Endothelial cell of umbilical vein (primary cell): ENCODE results near the gene CA5A. TPM values are rescaled to one million over a fixed set of nuclear protein-coding genes. Genes with fewer than 3 reads are reported as not detected.

Experiments
- BruUV-seq: library from RNA; stranded (reverse); fragments of 400-500 nt; replicated peaks from 2 replicates; lab custom pipeline; 2021; lab: Mats Ljungman, UMichigan
- CTCF ChIA-PET: fragments of 300-600, 350-600 bp; sonication (Branson Sonifier 250); formaldehyde crosslinking; loops from one replicate; lab custom pipeline; 2021; ENCODE audit warnings: antibody characterized with exemption, inconsistent platforms; lab: Charles Lee
- POLR2A ChIA-PET: fragments of 300-600, 350-600 bp; sonication (Branson Sonifier 250); formaldehyde crosslinking; loops from one replicate; lab custom pipeline; 2021; ENCODE audit warnings: antibody characterized with exemption, inconsistent platforms; lab: Charles Lee
- DNase-seq: peaks from one replicate; pipeline ENCODE4 v3.0.0-alpha.2; 2011; ENCODE audit warnings: low read depth, low spot score
- FAIRE-seq: peaks from 2 replicates; lab custom pipeline; 2011; peaks lifted over from hg19 to GRCh38; lab: Jason Lieb, UNC
- H2AFZ ChIP-seq: 2 replicates; pipeline ENCODE4 v1.6.0; 2012; ENCODE audit warnings: low read depth, low read length, control low read depth, inconsistent platforms
- H3K27ac ChIP-seq: 2 replicates; pipeline ENCODE4 v1.5.1; 2011; ENCODE audit warnings: low read depth, mild to moderate bottlenecking, control low read depth, low read length, moderate library complexity; ENCODE audit not compliant: insufficient read depth
- H3K27me3 ChIP-seq, 2 experiments: 2 replicates each; pipeline versions ENCODE4 v1.6.0 to v1.6.1; 2011; ENCODE audit warnings: low read length in 2 of 2, mixed read lengths in 1 of 2; ENCODE audit not compliant: control insufficient read depth in 2 of 2, insufficient read depth in 2 of 2
- H3K36me3 ChIP-seq, 2 experiments: 2 replicates in 1 of 2; 3 replicates in 1 of 2; pipeline ENCODE4 v1.5.1; 2011; ENCODE audit warnings: low read length in 2 of 2, mild to moderate bottlenecking in 1 of 2, moderate library complexity in 1 of 2; ENCODE audit not compliant: control insufficient read depth in 2 of 2, insufficient read depth in 2 of 2; ENCODE audit errors: extremely low read depth in 1 of 2
- H3K4me1 ChIP-seq: 3 replicates; pipeline ENCODE4 v1.5.1; 2011; ENCODE audit warnings: mild to moderate bottlenecking, low read length; ENCODE audit not compliant: control insufficient read depth, insufficient read depth; ENCODE audit errors: extremely low read depth
- H3K4me2 ChIP-seq: 2 replicates; pipeline ENCODE4 v1.6.1; 2011; ENCODE audit warnings: low read length, control low read depth, mixed read lengths; ENCODE audit not compliant: insufficient read depth
- H3K4me3 ChIP-seq, 3 experiments: fragments of 200-600 bp in 1 of 3; sonication (generic), shearing (Covaris generic) in 1 of 3; replicated peaks in 1 of 3; 2 replicates each; pipeline ENCODE4 v1.5.1; 2011 to 2016; ENCODE audit warnings: control low read depth in 3 of 3, low read length in 3 of 3, mild to moderate bottlenecking in 2 of 3, inconsistent platforms in 1 of 3, low read depth in 1 of 3, moderate library complexity in 1 of 3; ENCODE audit not compliant: insufficient read depth in 1 of 3
- H3K79me2 ChIP-seq: 2 replicates; pipeline ENCODE4 v1.6.0; 2012; ENCODE audit warnings: low read length, inconsistent platforms; ENCODE audit not compliant: control insufficient read depth, insufficient read depth
- H3K9ac ChIP-seq: replicated peaks from 2 replicates; pipeline ENCODE3; 2011; ENCODE audit warnings: low read length, control low read depth; ENCODE audit not compliant: insufficient read depth; ENCODE audit errors: extremely low read depth
- H3K9me1 ChIP-seq: replicated peaks from 3 replicates; pipeline ENCODE4 v1.6.0; 2011; ENCODE audit warnings: mild to moderate bottlenecking, low read length; ENCODE audit not compliant: control insufficient read depth, insufficient read depth; ENCODE audit errors: extremely low read depth
- H3K9me3 ChIP-seq: replicated peaks from 2 replicates; pipeline ENCODE4 v1.5.1; 2012; ENCODE audit warnings: low read length, inconsistent platforms; ENCODE audit not compliant: control insufficient read depth, insufficient read depth
- H4K20me1 ChIP-seq: replicated peaks from 2 replicates; pipeline ENCODE3; 2011; ENCODE audit warnings: mild to moderate bottlenecking, low read length; ENCODE audit not compliant: control insufficient read depth, insufficient read depth; ENCODE audit errors: extremely low read depth
- EZH2 ChIP-seq: IDR thresholded peaks from 2 replicates; pipeline ENCODE4 v1.6.1; 2012; ENCODE audit warnings: borderline replicate concordance, low read depth, mild to moderate bottlenecking, moderate library complexity, low read length, inconsistent platforms; ENCODE audit not compliant: severe bottlenecking
- FOS ChIP-seq: IDR thresholded peaks from 2 replicates; pipeline ENCODE4 v1.6.1; 2011; ENCODE audit warnings: mild to moderate bottlenecking, low read length, moderate library complexity, borderline replicate concordance; ENCODE audit not compliant: insufficient read depth
- GATA2 ChIP-seq: IDR thresholded peaks from 2 replicates; pipeline ENCODE4 v1.7.0; 2011; ENCODE audit warnings: low read depth, mild to moderate bottlenecking, moderate library complexity, mixed read lengths, low read length; ENCODE audit not compliant: insufficient read length, insufficient read depth
- JUN ChIP-seq: IDR thresholded peaks from 2 replicates; pipeline ENCODE4 v1.6.1; 2011; ENCODE audit warnings: borderline replicate concordance, low read depth; ENCODE audit not compliant: insufficient read length, insufficient read depth
- MYC ChIP-seq: IDR thresholded peaks from one replicate; pipeline ENCODE4 v1.6.1; 2011; ENCODE audit warnings: mild to moderate bottlenecking, low read depth, low read length
- POLR2A ChIP-seq: IDR thresholded peaks from 2 replicates; pipeline ENCODE4 v1.6.1; 2012; ENCODE audit warnings: low read depth, mild to moderate bottlenecking, control low read depth, low read length
- POLR2AphosphoS5 ChIP-seq: IDR thresholded peaks from 2 replicates; pipeline ENCODE4 v1.6.1; 2012; ENCODE audit warnings: low read depth, mild to moderate bottlenecking, control low read depth, low read length, moderate library complexity; ENCODE audit not compliant: insufficient read depth
- dilution Hi-C: fragments of 300-500 bp; cut with MboI; formaldehyde crosslinking; loops from one replicate; pipeline ENCODE4 v1.15.0; 2019; ENCODE audit warnings: low sequenced_read_pairs; ENCODE audit not compliant: extremely low pct_ligation_motif_present
- intact Hi-C: fragments of 100-400 bp; cut with micrococcal nuclease; formaldehyde crosslinking; loops from one replicate; pipeline ENCODE4 v1.10.0; 2022
- polyA plus RNA-seq, 4 experiments: library from polyadenylated mRNA; depleted of rRNA in 3 of 4; stranded (reverse) in 3 of 4; unstranded in 1 of 4; fragments of >200 nt; gene quantifications; 2 replicates each; pipeline versions ENCODE4 v1.2.1 to v1.2.3, GENCODE V29; 2011 to 2012; ENCODE audit warnings: missing spikeins in 1 of 4
- total RNA-seq: library from RNA; stranded (reverse); gene quantifications from 2 replicates; pipeline ENCODE4 v1.2.3, GENCODE V29; 2021
- TF ChIP-seq, protein P1 (sequence below), 2 donors: IDR thresholded peaks; 1 replicate in 1 of 2; 2 replicates in 1 of 2; pipeline ENCODE4 v1.5.1; 2011; ENCODE audit warnings: low read length in 2 of 2, mild to moderate bottlenecking in 2 of 2, moderate library complexity in 2 of 2, control low read depth in 1 of 2, inconsistent platforms in 1 of 2, low read depth in 1 of 2; ENCODE audit not compliant: insufficient read depth in 1 of 2; ENCODE audit errors: extremely low read depth in 1 of 2
- TF ChIP-seq, protein P2 (sequence below): IDR thresholded peaks from 2 replicates; pipeline ENCODE4 v1.6.1; 2011; ENCODE audit not compliant: insufficient read depth, insufficient read length

Gene CA5A
- total and polyA plus RNA-seq, 2 donors (not counting 3 experiments of a cell fraction or from before 2014, with no cell fraction given) = not detected

DNA sequence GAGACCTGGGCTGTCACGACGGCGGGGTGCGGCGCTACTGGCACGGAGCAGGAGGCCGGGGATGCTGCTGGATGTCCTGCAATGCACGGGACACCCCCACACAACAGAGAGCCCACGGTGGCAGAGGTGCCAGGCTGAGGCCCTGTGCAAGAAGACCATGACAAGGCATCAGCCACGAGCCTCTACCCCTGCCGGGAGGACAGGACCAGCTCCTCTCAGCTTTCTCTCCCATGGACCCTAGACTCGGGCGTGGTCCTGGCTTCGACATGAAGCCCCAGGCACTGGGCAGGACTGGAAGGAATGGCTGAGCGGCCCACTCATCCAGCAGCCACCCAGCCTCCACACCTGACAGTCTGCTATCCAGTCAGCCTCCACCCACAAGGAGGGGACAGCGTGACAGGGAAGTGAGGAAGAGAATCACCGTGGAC lies 92.6 kb downstream of the CA5A start:
- DNase-seq (no peak), FAIRE-seq (no peak)
- Histone ChIP-seq H3K4me1 (peaks cover 9% of the 10 kb centered on the region), H3K9ac (no peak overlapping the region), H3K4me2 (no peak overlapping the region), H4K20me1 (no peaks in the 10 kb centered on the region), H3K79me2 (peaks cover 59% of the 10 kb centered on the region), H3K27me3 (no peaks in the 10 kb centered on the region), H3K9me3 (no peaks in the 10 kb centered on the region), H3K36me3 (peaks cover 0 to 2% of the 10 kb centered on the region in 2 experiments), H2AFZ (no peak overlapping the region), H3K27ac (no peak overlapping the region), H3K4me3 (no peak overlapping the region), H3K9me1 (no peaks in the 10 kb centered on the region)
- dilution Hi-C loops (no loop called here), intact Hi-C loops (no loop called here)
- ChIA-PET CTCF (interaction anchor here (0.7 to 10.5 kb wide), 2 partner anchors 64 to 71 kb away, joined by 4 to 177 read pairs; no protein-coding TSS in a partner anchor), POLR2A (no interaction called here)
- no TSS peak for BruUV-seq
- no peak for TF ChIP-seq MYC
- TF ChIP-seq, protein P1, sequence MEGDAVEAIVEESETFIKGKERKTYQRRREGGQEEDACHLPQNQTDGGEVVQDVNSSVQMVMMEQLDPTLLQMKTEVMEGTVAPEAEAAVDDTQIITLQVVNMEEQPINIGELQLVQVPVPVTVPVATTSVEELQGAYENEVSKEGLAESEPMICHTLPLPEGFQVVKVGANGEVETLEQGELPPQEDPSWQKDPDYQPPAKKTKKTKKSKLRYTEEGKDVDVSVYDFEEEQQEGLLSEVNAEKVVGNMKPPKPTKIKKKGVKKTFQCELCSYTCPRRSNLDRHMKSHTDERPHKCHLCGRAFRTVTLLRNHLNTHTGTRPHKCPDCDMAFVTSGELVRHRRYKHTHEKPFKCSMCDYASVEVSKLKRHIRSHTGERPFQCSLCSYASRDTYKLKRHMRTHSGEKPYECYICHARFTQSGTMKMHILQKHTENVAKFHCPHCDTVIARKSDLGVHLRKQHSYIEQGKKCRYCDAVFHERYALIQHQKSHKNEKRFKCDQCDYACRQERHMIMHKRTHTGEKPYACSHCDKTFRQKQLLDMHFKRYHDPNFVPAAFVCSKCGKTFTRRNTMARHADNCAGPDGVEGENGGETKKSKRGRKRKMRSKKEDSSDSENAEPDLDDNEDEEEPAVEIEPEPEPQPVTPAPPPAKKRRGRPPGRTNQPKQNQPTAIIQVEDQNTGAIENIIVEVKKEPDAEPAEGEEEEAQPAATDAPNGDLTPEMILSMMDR (IDR thresholded peaks at IDR 0.05; ENCODE audit: extremely low read depth in 1 of 2, insufficient read depth in 1 of 2, low read depth in 1 of 2, low read length in 2 of 2) = no peak
- TF ChIP-seq EZH2 = no peak
- TF ChIP-seq GATA2 = no peak
- TF ChIP-seq FOS = no peak
- TF ChIP-seq, protein P2, sequence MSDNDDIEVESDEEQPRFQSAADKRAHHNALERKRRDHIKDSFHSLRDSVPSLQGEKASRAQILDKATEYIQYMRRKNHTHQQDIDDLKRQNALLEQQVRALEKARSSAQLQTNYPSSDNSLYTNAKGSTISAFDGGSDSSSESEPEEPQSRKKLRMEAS = no peak
- no peak for TF ChIP-seq POLR2AphosphoS5
- no peak for TF ChIP-seq JUN
- no peak for TF ChIP-seq POLR2A
